Activated CD8-positive, alpha-beta T cell treated with anti-CD3 and anti-CD28 coated beads for 36 hours (primary cell): ENCODE measurements around the gene PADI6. TPM values are rescaled to one million over a fixed set of nuclear protein-coding genes. Genes with fewer than 3 reads are reported as not detected.

ENCODE experiments used
- ATAC-seq: fragments of 200-7000 bp; cut with Tn5 transposase; one replicate; pipeline ENCODE4 v1.10.0; 2021; ENCODE audit warnings: mild to moderate bottlenecking, moderate library complexity
- CTCF ChIA-PET: fragments of 350-600 bp; sonication (Branson Sonifier 250); formaldehyde crosslinking; loops from one replicate; lab custom pipeline; 2021; ENCODE audit warnings: antibody characterized with exemption; lab: Charles Lee
- POLR2A ChIA-PET: fragments of 350-600 bp; sonication (Branson Sonifier 250); formaldehyde crosslinking; loops from one replicate; lab custom pipeline; 2021; ENCODE audit warnings: antibody characterized with exemption; lab: Charles Lee
- DNase-seq: peaks from one replicate; pipeline ENCODE4 v3.0.0-alpha.2; 2020
- H3K27ac Mint-ChIP-seq: one replicate; pipeline ENCODE4 v1.8.0; 2021; ENCODE audit warnings: mild to moderate bottlenecking, mixed read lengths
- H3K27me3 Mint-ChIP-seq: one replicate; pipeline ENCODE4 v1.8.0; 2021; ENCODE audit warnings: mixed read lengths
- H3K36me3 Mint-ChIP-seq: one replicate; pipeline ENCODE4 v1.8.0; 2021; ENCODE audit warnings: low read depth, mixed read lengths
- H3K4me1 Mint-ChIP-seq: one replicate; pipeline ENCODE4 v1.8.0; 2021; ENCODE audit warnings: low read depth, mixed read lengths
- H3K4me3 Mint-ChIP-seq: one replicate; pipeline ENCODE4 v1.8.0; 2021; ENCODE audit warnings: mild to moderate bottlenecking, moderate library complexity, mixed read lengths
- H3K9me3 Mint-ChIP-seq: one replicate; pipeline ENCODE4 v1.8.0; 2021; ENCODE audit warnings: mixed read lengths
- intact Hi-C: fragments of 100-400 bp; cut with micrococcal nuclease; formaldehyde crosslinking; loops from one replicate; pipeline ENCODE4 v1.10.0; 2022
- total RNA-seq, 2 experiments: library from RNA; stranded (reverse); gene quantifications; one replicate each; pipeline ENCODE4 v1.2.3, GENCODE V29; 2021
- TF ChIP-seq, protein P1 (sequence below): fragments of 200-600 bp; IDR thresholded peaks from one replicate; pipeline ENCODE4 v1.8.0; 2022; ENCODE audit warnings: antibody characterized with exemption, mild to moderate bottlenecking

PADI6 gene
- total RNA-seq, 2 experiments from 2014 or later, result not detected

- H3K4me1 Mint-ChIP-seq, result no peaks in the 10 kb centered on the region
- H3K4me3 Mint-ChIP-seq, result no peak overlapping the region
- ChIA-PET POLR2A (no interaction called here), CTCF (interaction anchor here (1.9 kb wide), 1 partner anchor 34 kb away, joined by 6 read pairs; no protein-coding TSS in a partner anchor)
- no peaks in the 10 kb centered on the region for H3K9me3 Mint-ChIP-seq
- ATAC-seq (no peak), DNase-seq (no peak)
- no peaks in the 10 kb centered on the region for H3K36me3 Mint-ChIP-seq
- TF ChIP-seq, protein P1, sequence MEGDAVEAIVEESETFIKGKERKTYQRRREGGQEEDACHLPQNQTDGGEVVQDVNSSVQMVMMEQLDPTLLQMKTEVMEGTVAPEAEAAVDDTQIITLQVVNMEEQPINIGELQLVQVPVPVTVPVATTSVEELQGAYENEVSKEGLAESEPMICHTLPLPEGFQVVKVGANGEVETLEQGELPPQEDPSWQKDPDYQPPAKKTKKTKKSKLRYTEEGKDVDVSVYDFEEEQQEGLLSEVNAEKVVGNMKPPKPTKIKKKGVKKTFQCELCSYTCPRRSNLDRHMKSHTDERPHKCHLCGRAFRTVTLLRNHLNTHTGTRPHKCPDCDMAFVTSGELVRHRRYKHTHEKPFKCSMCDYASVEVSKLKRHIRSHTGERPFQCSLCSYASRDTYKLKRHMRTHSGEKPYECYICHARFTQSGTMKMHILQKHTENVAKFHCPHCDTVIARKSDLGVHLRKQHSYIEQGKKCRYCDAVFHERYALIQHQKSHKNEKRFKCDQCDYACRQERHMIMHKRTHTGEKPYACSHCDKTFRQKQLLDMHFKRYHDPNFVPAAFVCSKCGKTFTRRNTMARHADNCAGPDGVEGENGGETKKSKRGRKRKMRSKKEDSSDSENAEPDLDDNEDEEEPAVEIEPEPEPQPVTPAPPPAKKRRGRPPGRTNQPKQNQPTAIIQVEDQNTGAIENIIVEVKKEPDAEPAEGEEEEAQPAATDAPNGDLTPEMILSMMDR, result no peak
- no peak overlapping the region for H3K27ac Mint-ChIP-seq
- peaks cover 9% of the 10 kb centered on the region for H3K27me3 Mint-ChIP-seq
- intact Hi-C loops, result no loop called here
Observed at GRCh38 chr1:17370618-17371017, 1.4 kb upstream of the PADI6 start.

- Mint-ChIP-seq H3K9me3 (no peaks in the 10 kb centered on the region), H3K36me3 (no peaks in the 10 kb centered on the region), H3K4me1 (no peaks in the 10 kb centered on the region), H3K27ac (no peak overlapping the region), H3K27me3 (no peaks in the 10 kb centered on the region), H3K4me3 (no peak overlapping the region)
- intact Hi-C loops, result no loop called here
- ATAC-seq (no peak), DNase-seq (no peak)
- ChIA-PET POLR2A (no interaction called here), CTCF (no interaction called here)
- TF ChIP-seq, protein P1, result no peak
Observed at GRCh38 chr1:17372955-17373354, 959 bp downstream of the PADI6 start.

DNA sequence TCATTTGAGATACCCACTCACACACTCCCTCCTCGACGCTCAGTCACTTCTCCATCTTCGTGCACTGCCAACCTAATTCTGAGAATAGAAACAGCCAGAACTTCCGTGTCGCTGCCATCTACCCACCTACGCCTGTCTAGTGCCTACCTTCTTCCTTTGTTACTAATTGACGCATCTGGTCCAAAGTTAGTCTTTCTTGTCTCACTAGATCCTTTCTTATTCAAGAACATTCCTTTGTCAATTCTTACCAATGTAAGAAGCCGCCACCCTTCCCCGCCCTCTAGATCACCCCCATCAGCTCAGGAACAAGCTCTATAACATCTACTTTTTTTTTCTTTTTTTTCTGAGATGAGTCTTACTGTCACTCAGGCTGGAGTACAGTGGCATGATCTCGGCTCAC, 3.7 kb downstream of the PADI6 start:
- ATAC-seq (no peak), DNase-seq (no peak)
- Mint-ChIP-seq H3K4me1 (no peaks in the 10 kb centered on the region), H3K27me3 (peaks cover under 1% of the 10 kb centered on the region), H3K4me3 (no peak overlapping the region), H3K36me3 (no peaks in the 10 kb centered on the region), H3K27ac (no peak overlapping the region), H3K9me3 (no peaks in the 10 kb centered on the region)
- ChIA-PET POLR2A (no interaction called here), CTCF (no interaction called here)
- intact Hi-C loops, result no loop called here
- TF ChIP-seq, protein P1, result no peak

- no peak overlapping the region for H3K4me3 Mint-ChIP-seq
- no peaks in the 10 kb centered on the region for H3K36me3 Mint-ChIP-seq
- H3K4me1 Mint-ChIP-seq, result no peaks in the 10 kb centered on the region
- ChIA-PET CTCF (no interaction called here), POLR2A (no interaction called here)
- TF ChIP-seq, protein P1, result no peak
- no peaks in the 10 kb centered on the region for H3K9me3 Mint-ChIP-seq
- DNase-seq (no peak), ATAC-seq (no peak)
- H3K27me3 Mint-ChIP-seq, result peaks cover 2% of the 10 kb centered on the region
- H3K27ac Mint-ChIP-seq, result no peak overlapping the region
- intact Hi-C loops, result no loop called here
Observed at GRCh38 chr1:17377325-17377953, 5.4 kb downstream of the PADI6 start.

GRCh38 chr1:17381161-17381560, 9.2 kb downstream of the PADI6 start:
- ChIA-PET POLR2A (no interaction called here), CTCF (no interaction called here)
- Mint-ChIP-seq H3K27me3 (peaks cover 2% of the 10 kb centered on the region), H3K4me1 (no peaks in the 10 kb centered on the region), H3K4me3 (no peak overlapping the region), H3K9me3 (no peaks in the 10 kb centered on the region), H3K27ac (no peak overlapping the region), H3K36me3 (no peaks in the 10 kb centered on the region)
- ATAC-seq, result no peak
- intact Hi-C loops, result no loop called here
- TF ChIP-seq, protein P1, result no peak
- DNase-seq, result no peak
